Parathyroid adenoma (tissue), 2 donors: Measurements from ENCODE around the gene CADM1.

ENCODE experiments used
- H2AFZ ChIP-seq: fragments of 300-600 bp; sonication (generic); one replicate; pipeline ENCODE4 v1.7.0; 2017; ENCODE audit warnings: antibody characterized with exemption, mild to moderate bottlenecking
- H3K27ac ChIP-seq: fragments of 300-600 bp; sonication (generic); one replicate; pipeline ENCODE4 v1.7.0; 2017
- H3K27me3 ChIP-seq: fragments of 300-600 bp; sonication (generic); one replicate; pipeline ENCODE4 v1.7.0; 2017; ENCODE audit warnings: low read length; ENCODE audit not compliant: control insufficient read depth, insufficient read depth
- H3K36me3 ChIP-seq: fragments of 300-600 bp; sonication (generic); one replicate; pipeline ENCODE4 v1.7.0; 2017; ENCODE audit warnings: low read length; ENCODE audit not compliant: control insufficient read depth, insufficient read depth
- H3K4me1 ChIP-seq: fragments of 300-600 bp; sonication (generic); one replicate; pipeline ENCODE4 v1.7.0; 2017; ENCODE audit warnings: control low read depth
- H3K4me2 ChIP-seq: fragments of 300-600 bp; sonication (generic); one replicate; pipeline ENCODE4 v1.7.0; 2017; ENCODE audit warnings: low read length
- H3K4me3 ChIP-seq: fragments of 300-600 bp; sonication (generic); one replicate; pipeline ENCODE4 v1.7.0; 2017; ENCODE audit warnings: low read depth, low read length
- H3K79me2 ChIP-seq: fragments of 300-600 bp; sonication (generic); one replicate; pipeline ENCODE4 v1.7.0; 2017; ENCODE audit warnings: control low read depth
- H3K9ac ChIP-seq: fragments of 300-600 bp; sonication (generic); one replicate; pipeline ENCODE4 v1.7.0; 2017; ENCODE audit warnings: mild to moderate bottlenecking
- H3K9me3 ChIP-seq: fragments of 300-600 bp; sonication (generic); one replicate; pipeline ENCODE4 v1.7.0; 2017; ENCODE audit warnings: low read length; ENCODE audit not compliant: control insufficient read depth
- TF ChIP-seq, protein P1 (sequence below): fragments of 300-600 bp; sonication (generic); IDR thresholded peaks from one replicate; pipeline ENCODE4 v1.7.0; 2017; ENCODE audit warnings: antibody characterized with exemption, mild to moderate bottlenecking
- donor health status: primary hyperparathyroidism.

The CADM1 gene

DNA sequence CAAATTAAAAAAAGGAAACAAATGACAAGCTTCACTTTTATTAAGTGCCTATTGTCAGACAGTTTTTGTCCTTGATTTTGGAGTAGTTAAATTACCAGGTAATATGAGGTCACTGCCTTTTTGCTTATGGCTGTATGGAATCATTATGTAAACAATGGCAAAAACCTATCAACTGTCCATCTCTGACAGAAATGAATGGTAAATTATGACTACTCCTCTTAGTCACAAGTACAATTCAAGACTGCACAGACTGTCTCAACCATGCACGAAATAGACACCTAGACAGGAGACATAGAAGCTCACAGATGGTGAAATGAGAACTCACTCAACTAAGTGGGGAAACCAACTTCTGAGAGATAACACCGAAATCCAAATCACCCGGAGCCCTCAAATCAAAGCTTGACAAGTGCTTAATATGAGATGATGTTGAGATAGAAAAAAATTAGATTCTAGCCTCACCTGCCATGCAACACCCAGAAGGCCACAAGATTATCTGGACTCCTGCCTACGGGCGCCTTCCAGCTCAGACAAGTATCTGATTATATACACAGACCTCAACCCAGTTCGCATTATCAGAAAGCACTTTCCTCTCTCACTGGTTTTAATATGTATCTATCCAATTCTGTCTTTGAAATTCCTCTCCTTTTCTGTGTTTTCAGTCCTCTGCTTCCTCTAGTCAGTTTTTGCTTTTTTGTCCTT, 199.3 kb downstream of the CADM1 start:
- Histone ChIP-seq H3K36me3 (no peaks in the 10 kb centered on the region), H3K27ac (no peak overlapping the region), H3K9me3 (no peaks in the 10 kb centered on the region), H3K4me1 (no peaks in the 10 kb centered on the region), H3K79me2 (no peaks in the 10 kb centered on the region), H3K4me3 (no peak overlapping the region), H3K4me2 (no peak overlapping the region), H3K27me3 (no peaks in the 10 kb centered on the region), H3K9ac (no peak overlapping the region), H2AFZ (no peak overlapping the region)
- TF ChIP-seq, protein P1, sequence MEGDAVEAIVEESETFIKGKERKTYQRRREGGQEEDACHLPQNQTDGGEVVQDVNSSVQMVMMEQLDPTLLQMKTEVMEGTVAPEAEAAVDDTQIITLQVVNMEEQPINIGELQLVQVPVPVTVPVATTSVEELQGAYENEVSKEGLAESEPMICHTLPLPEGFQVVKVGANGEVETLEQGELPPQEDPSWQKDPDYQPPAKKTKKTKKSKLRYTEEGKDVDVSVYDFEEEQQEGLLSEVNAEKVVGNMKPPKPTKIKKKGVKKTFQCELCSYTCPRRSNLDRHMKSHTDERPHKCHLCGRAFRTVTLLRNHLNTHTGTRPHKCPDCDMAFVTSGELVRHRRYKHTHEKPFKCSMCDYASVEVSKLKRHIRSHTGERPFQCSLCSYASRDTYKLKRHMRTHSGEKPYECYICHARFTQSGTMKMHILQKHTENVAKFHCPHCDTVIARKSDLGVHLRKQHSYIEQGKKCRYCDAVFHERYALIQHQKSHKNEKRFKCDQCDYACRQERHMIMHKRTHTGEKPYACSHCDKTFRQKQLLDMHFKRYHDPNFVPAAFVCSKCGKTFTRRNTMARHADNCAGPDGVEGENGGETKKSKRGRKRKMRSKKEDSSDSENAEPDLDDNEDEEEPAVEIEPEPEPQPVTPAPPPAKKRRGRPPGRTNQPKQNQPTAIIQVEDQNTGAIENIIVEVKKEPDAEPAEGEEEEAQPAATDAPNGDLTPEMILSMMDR: no peak

DNA sequence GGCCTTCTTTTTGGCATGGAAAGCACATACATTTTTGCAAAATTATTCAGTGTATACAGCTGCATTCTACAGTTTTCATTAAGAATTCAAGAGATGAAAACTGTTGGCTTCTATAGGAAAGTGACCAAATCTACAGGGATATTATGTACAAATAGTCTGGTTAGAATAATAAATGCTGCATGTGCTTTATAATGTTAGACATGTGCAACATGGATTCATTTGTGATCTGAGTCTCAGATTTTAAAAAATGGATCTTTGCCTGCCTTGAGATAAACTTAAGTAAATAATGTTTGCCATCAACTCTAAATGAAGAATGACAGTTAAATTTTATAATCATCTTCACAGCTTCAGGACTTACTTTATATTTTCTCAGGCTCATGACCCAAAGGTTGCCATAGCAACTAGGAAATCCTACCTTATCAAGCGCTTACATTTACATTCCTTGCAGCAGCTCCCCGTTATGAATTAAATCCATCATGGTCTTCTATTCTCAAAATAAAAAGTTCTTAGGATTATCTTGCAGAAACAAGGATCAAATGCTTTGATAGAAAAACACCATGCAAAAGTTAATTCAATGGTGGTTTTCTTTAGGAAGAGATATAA, 200.2 kb downstream of the CADM1 start:
- H3K27ac ChIP-seq: no peak overlapping the region
- no peaks in the 10 kb centered on the region for H3K4me1 ChIP-seq
- H3K4me3 ChIP-seq: no peak overlapping the region
- no peaks in the 10 kb centered on the region for H3K36me3 ChIP-seq
- H2AFZ ChIP-seq: no peak overlapping the region
- H3K9me3 ChIP-seq: no peaks in the 10 kb centered on the region
- no peak overlapping the region for H3K4me2 ChIP-seq
- no peak overlapping the region for H3K9ac ChIP-seq
- no peaks in the 10 kb centered on the region for H3K27me3 ChIP-seq
- TF ChIP-seq, protein P1: no peak
- no peaks in the 10 kb centered on the region for H3K79me2 ChIP-seq

DNA sequence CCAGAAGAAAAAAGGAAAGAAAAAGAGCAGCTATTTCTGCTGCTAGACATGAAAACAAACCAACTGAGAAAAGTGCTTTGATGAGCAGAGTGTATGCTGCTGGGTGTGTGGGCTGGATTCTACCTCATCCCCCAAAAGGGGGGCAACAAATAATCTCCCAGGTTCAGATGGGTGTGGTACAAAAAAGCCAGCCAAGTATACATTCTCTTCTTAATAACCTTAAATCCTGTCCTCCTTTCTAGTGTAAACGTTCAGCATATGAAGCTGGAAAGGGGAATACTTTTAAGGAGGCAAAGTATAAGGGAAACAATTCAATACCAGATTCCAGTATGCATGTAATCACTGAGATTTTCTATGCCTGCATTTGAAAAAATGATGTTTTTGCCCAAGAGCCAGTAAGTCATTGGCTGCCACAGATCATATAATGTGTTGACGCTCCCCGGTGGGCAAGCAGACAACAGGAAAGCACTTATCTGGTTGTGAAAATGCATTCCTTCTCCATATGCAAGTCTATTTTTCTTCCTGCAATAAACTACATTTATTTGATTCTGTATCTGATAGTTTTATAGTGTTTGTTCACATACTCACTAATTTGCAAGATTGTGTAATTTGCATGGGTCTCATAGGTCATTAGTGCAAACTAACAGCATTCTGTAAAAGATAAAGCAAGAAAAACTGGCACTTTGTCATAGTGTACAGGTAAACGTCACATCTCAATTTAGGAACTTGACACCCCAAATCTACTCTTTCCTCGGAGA, 201.1 kb downstream of the CADM1 start:
- Histone ChIP-seq H3K9me3 (no peaks in the 10 kb centered on the region), H3K36me3 (no peaks in the 10 kb centered on the region)
- TF ChIP-seq, protein P1: no peak

DNA sequence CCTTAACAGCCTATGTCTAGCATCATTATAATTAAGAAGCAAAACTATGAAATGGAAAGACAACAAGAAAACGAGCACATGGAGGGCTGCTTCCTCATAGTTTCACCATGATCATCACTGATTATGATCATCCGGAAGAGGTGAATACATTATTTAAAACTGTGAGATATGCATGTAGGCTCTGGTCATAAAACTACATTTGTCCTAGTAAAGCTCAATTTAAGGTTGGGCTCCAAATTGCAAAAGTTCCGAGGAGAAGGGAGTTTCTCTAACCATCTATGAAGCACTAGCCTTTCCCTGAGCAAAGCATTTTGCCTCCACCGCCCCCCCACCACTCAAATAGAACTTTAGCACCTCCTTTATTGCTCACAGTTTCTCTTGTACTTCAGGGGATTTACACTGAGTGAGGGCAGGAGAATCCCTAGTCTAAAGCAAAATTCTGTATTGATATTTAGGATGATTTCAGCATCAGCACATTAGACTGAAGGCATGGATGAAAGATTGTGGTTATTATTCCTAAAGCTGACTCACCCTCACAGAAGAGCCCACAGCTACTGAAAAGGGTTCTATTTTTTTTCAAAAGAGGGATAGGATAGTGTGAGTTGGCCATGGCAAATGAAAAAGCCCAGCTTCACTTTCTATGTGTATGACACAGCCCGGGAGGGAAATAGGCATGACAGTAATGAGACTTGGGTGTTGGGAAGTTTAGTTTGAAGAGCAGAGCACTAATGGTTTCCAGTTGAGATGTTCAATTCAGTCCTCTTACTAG, 203.4 kb downstream of the CADM1 start:
- H3K4me2 ChIP-seq: no peak overlapping the region
- no peaks in the 10 kb centered on the region for H3K79me2 ChIP-seq

More for the DNA sequence above, 201.1 kb downstream of the CADM1 start:
- H2AFZ ChIP-seq: no peak overlapping the region
- H3K4me3 ChIP-seq: no peak overlapping the region
- H3K79me2 ChIP-seq: no peaks in the 10 kb centered on the region
- no peaks in the 10 kb centered on the region for H3K27me3 ChIP-seq
- no peak overlapping the region for H3K4me2 ChIP-seq
- no peak overlapping the region for H3K9ac ChIP-seq
- no peaks in the 10 kb centered on the region for H3K4me1 ChIP-seq
- H3K27ac ChIP-seq: no peak overlapping the region

More for the DNA sequence above, 203.4 kb downstream of the CADM1 start:
- Histone ChIP-seq H3K9me3 (no peaks in the 10 kb centered on the region), H3K9ac (no peak overlapping the region), H3K4me3 (no peak overlapping the region), H3K4me1 (no peaks in the 10 kb centered on the region), H3K27me3 (no peaks in the 10 kb centered on the region), H2AFZ (no peak overlapping the region), H3K27ac (no peak overlapping the region), H3K36me3 (no peaks in the 10 kb centered on the region)
- TF ChIP-seq, protein P1: no peak
